ENCODE results near the gene USP5.
"Not testable (repeated sequence)": the region's sequence is repeated elsewhere in the genome, so short reads cannot be mapped to it uniquely, and the experiment has no call there.

DNA sequence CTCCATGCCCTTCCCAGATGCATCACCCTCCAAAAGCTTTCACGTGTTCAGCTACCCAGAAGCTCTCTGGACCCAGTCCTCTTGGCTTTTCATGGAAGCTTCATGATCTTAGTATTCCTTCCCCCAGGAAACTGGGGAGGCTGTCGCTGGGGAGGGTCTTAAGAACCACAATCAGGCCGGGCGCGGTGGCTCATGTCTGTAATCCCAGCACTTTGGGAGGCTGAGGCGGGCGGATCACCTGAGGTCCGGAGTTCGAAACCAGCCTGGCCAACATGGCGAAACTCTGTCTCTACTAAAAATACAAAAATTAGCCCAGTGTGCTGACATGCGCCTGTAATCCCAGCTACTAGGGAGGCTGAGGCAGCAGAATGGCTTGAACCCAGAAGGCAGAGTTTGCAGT lies 56.2 kb downstream of the USP5 start:
- TF ChIP-seq CTCF, POLR2A (IDR thresholded peaks at IDR 0.05): not testable (repeated sequence)

Measured in esophagus squamous epithelium (tissue), 4 donors.